ENCODE results near the gene PLEKHH2. TPM values are rescaled to one million over a fixed set of nuclear protein-coding genes. Genes with fewer than 3 reads are reported as not detected.

The PLEKHH2 gene
- polyA plus RNA-seq, 1 of the 3 experiments (the other 2 are of a cell fraction): 1.9 TPM

DNA sequence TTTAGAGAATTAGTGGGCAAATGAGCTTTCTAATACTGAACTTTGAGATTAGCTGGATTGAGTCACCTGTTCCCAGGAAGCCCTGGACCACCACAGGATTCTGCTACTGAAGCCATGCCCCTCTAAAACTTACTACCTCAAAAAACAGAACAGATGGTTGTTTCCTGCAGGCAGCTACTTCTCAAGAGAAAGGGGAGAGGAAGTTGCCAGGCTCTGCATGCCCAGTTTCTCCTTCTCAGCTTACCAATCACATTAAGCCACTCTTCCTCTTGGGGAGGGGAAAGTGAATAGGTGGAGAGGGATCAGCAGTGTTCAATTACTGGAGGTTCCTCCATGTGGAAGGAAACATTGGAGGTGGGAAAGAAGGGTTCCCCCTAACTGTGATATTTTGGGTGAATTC, 64.1 kb downstream of the PLEKHH2 start:
- H3K79me2 ChIP-seq (ENCODE audit: insufficient read depth): no peaks in the 10 kb centered on the region
- no peaks in the 10 kb centered on the region for H3K9me2 ChIP-seq
- H3F3A ChIP-seq (replicated peaks; ENCODE audit: insufficient read depth): no peaks in the 10 kb centered on the region
- DNase-seq: no peak
- TF ChIP-seq SMC3 (IDR thresholded peaks at IDR 0.05; ENCODE audit: low read depth, low read length) (no peak), FOXJ3 (CRISPR knock-in tag; IDR thresholded peaks at IDR 0.05) (no peak), FOXM1 (IDR thresholded peaks at IDR 0.05; ENCODE audit: low read depth) (no peak), NRF1 (IDR thresholded peaks at IDR 0.05; ENCODE audit: low read depth, low read length) (no peak), SIN3A (IDR thresholded peaks at IDR 0.05; ENCODE audit: borderline replicate concordance, low read depth, low read length) (no peak), EP300 (IDR thresholded peaks at IDR 0.05; ENCODE audit: borderline replicate concordance in 1 of 2, low read depth in 1 of 2, low read length in 1 of 2) (no peak), POLR2AphosphoS5 (IDR thresholded peaks at IDR 0.05; ENCODE audit: low read depth, low read length) (no peak), FOSL2 (IDR thresholded peaks at IDR 0.05; ENCODE audit: borderline replicate concordance, low read depth) (no peak)
- TF ChIP-seq, protein P1, sequence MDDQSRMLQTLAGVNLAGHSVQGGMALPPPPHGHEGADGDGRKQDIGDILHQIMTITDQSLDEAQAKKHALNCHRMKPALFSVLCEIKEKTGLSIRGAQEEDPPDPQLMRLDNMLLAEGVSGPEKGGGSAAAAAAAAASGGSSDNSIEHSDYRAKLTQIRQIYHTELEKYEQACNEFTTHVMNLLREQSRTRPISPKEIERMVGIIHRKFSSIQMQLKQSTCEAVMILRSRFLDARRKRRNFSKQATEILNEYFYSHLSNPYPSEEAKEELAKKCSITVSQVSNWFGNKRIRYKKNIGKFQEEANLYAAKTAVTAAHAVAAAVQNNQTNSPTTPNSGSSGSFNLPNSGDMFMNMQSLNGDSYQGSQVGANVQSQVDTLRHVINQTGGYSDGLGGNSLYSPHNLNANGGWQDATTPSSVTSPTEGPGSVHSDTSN (IDR thresholded peaks at IDR 0.05): no peak
- TF ChIP-seq, protein P2, sequence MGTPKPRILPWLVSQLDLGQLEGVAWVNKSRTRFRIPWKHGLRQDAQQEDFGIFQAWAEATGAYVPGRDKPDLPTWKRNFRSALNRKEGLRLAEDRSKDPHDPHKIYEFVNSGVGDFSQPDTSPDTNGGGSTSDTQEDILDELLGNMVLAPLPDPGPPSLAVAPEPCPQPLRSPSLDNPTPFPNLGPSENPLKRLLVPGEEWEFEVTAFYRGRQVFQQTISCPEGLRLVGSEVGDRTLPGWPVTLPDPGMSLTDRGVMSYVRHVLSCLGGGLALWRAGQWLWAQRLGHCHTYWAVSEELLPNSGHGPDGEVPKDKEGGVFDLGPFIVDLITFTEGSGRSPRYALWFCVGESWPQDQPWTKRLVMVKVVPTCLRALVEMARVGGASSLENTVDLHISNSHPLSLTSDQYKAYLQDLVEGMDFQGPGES (IDR thresholded peaks at IDR 0.05; ENCODE audit: low read depth, low read length): no peak
- TF ChIP-seq, protein P3, sequence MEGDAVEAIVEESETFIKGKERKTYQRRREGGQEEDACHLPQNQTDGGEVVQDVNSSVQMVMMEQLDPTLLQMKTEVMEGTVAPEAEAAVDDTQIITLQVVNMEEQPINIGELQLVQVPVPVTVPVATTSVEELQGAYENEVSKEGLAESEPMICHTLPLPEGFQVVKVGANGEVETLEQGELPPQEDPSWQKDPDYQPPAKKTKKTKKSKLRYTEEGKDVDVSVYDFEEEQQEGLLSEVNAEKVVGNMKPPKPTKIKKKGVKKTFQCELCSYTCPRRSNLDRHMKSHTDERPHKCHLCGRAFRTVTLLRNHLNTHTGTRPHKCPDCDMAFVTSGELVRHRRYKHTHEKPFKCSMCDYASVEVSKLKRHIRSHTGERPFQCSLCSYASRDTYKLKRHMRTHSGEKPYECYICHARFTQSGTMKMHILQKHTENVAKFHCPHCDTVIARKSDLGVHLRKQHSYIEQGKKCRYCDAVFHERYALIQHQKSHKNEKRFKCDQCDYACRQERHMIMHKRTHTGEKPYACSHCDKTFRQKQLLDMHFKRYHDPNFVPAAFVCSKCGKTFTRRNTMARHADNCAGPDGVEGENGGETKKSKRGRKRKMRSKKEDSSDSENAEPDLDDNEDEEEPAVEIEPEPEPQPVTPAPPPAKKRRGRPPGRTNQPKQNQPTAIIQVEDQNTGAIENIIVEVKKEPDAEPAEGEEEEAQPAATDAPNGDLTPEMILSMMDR (IDR thresholded peaks at IDR 0.05): no peak
- TF ChIP-seq, protein P4, sequence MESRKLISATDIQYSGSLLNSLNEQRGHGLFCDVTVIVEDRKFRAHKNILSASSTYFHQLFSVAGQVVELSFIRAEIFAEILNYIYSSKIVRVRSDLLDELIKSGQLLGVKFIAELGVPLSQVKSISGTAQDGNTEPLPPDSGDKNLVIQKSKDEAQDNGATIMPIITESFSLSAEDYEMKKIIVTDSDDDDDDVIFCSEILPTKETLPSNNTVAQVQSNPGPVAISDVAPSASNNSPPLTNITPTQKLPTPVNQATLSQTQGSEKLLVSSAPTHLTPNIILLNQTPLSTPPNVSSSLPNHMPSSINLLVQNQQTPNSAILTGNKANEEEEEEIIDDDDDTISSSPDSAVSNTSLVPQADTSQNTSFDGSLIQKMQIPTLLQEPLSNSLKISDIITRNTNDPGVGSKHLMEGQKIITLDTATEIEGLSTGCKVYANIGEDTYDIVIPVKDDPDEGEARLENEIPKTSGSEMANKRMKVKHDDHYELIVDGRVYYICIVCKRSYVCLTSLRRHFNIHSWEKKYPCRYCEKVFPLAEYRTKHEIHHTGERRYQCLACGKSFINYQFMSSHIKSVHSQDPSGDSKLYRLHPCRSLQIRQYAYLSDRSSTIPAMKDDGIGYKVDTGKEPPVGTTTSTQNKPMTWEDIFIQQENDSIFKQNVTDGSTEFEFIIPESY (IDR thresholded peaks at IDR 0.05; ENCODE audit: borderline replicate concordance, low read depth): no peak
- TF ChIP-seq, protein P5, sequence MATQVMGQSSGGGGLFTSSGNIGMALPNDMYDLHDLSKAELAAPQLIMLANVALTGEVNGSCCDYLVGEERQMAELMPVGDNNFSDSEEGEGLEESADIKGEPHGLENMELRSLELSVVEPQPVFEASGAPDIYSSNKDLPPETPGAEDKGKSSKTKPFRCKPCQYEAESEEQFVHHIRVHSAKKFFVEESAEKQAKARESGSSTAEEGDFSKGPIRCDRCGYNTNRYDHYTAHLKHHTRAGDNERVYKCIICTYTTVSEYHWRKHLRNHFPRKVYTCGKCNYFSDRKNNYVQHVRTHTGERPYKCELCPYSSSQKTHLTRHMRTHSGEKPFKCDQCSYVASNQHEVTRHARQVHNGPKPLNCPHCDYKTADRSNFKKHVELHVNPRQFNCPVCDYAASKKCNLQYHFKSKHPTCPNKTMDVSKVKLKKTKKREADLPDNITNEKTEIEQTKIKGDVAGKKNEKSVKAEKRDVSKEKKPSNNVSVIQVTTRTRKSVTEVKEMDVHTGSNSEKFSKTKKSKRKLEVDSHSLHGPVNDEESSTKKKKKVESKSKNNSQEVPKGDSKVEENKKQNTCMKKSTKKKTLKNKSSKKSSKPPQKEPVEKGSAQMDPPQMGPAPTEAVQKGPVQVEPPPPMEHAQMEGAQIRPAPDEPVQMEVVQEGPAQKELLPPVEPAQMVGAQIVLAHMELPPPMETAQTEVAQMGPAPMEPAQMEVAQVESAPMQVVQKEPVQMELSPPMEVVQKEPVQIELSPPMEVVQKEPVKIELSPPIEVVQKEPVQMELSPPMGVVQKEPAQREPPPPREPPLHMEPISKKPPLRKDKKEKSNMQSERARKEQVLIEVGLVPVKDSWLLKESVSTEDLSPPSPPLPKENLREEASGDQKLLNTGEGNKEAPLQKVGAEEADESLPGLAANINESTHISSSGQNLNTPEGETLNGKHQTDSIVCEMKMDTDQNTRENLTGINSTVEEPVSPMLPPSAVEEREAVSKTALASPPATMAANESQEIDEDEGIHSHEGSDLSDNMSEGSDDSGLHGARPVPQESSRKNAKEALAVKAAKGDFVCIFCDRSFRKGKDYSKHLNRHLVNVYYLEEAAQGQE (IDR thresholded peaks at IDR 0.05; ENCODE audit: low read depth, low read length): no peak
- H3K27me3 ChIP-seq (ENCODE audit: insufficient read depth): no peaks in the 10 kb centered on the region
- no peaks in the 10 kb centered on the region for H3K4me1 ChIP-seq (ENCODE audit: control insufficient read depth in 1 of 2, insufficient read depth in 2 of 2, low read depth in 1 of 2, low read length in 1 of 2)
- no peak overlapping the region for H2AFZ ChIP-seq (ENCODE audit: low read depth)
- H3K9ac ChIP-seq: no peak overlapping the region
- no peak overlapping the region for H3K4me2 ChIP-seq
- ChIA-PET POLR2A (no interaction called here), CTCF (interaction anchor here (0.7 to 1.6 kb wide), 3 partner anchors 12 to 873 kb away, joined by 3 to 4 read pairs (median 3); no protein-coding TSS in a partner anchor)
- no peaks in the 10 kb centered on the region for H3K9me3 ChIP-seq
- no peak overlapping the region for H3K27ac ChIP-seq (ENCODE audit: low read depth in 2 of 2, low read length in 1 of 2)
- no peaks in the 10 kb centered on the region for H4K20me1 ChIP-seq (ENCODE audit: insufficient read depth)
- H3K4me3 ChIP-seq (ENCODE audit: low read depth in 2 of 2, low read length in 1 of 2): no peak overlapping the region
- no peaks in the 10 kb centered on the region for H3K36me3 ChIP-seq (replicated peaks in 1 of 2; ENCODE audit: control insufficient read depth in 1 of 2, insufficient read depth in 2 of 2, low read length in 1 of 2)
